Anterior cingulate cortex (tissue), 58 donors: Measurements from ENCODE around the gene SIM2.

ENCODE experiments used
- DNase-seq, 58 donors: peaks; one replicate each; lab custom pipeline; 2025; lab: John Stamatoyannopoulos, UW

The SIM2 gene

GRCh38 chr21:36756527-36756926 is 57.6 kb downstream of the SIM2 start:
- DNase-seq: peak in 9 of 58 donors; percentile 9 to 59 (median 19)

GRCh38 chr21:36757196-36757595 is 58.3 kb downstream of the SIM2 start:
- peak in 2 of 58 donors; percentile 14 to 17 for DNase-seq

DNA sequence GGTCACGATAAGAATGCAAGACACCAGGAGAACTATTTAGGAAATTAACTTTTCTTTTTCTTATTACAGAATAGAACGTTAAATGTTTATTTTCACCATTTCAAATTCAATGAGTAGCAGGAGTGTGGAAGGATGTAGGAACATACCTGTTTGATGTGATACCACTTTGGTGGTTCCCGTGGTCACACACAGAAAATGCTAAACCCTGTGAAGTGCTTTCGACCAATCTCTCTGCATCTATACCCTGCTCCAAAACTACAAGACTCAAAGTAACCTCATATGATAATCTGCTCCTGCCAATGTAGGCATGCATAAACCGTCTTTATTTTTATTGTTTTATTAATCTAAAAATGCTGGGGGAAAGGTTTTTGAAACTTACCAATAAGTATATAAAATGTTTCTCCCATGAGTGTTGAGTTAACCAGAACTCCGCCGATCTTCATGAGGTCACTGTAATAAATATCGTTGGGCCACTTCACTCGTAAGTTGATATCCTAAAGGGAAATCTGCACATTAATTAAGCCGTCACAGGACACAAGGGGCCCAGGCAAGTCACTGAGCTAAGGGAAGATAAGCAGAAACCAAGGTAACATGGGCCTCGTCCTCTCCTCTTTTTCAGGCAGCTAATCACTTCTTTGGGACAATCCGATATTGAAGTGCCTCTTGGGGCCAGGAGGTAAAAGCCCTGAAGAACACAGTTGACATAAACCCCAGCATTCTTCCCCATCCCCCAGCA is 60.6 kb downstream of the SIM2 start:
- no peak for DNase-seq

- DNase-seq: no peak
These were observed 62.8 kb downstream of the SIM2 start for GRCh38 chr21:36761685-36762084.

DNA sequence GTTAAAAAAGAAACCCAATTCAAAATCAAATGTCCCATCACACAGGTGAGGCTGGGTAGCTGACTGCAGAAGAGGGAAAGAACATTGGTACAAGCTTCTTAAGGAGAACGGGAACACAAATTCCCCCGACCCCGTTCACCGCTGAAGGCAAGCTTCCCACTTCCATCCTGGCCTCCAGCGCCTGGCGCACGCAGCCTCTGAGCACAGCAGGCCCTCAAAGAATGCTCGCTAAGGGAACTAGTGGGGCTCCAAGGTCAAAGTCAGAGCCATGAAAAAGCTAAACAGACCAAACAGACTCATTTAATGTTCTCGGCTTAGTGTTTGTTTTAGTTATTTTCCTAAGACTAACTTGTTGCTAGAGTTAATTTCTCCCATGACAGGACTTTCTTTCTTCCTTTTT is 63.7 kb downstream of the SIM2 start:
- DNase-seq: no peak

DNA sequence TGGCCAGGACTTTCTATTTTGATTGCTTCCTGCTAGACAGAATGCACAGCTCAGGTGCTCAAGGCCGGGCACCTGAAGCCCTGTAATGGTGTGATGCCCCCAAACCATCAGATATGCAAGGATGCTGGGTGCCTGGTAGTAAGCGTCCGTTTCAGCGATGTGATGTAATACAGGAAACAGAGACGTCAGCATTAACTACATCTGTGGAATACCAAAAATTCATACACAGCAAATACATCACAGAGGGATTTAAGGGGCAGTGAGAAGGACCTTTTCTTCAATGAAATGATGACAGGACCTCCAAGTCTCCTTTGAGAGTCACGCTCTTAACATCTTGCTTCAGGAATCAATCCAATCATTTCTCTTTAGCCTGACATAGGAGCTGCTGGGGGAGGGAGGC is 64.4 kb downstream of the SIM2 start:
- DNase-seq: no peak

DNA sequence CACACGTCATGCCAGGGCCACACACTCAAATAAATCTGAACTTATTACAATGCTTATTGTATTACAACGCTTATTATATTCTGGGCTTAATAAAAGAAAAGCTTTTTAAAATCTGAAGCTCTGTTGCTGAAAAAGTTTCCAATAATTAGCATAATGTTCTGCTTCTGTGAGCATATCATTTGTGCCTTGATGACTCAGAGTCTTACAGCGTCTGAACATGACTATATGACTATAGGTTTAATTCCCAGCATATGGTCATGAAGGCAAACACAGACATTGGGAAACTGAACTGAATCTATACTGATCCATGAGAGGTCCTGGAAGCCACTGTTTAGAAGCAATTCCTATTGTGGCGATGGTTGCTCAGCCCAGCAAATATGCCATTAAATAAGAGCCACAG is 66.3 kb downstream of the SIM2 start:
- no peak for DNase-seq

DNA sequence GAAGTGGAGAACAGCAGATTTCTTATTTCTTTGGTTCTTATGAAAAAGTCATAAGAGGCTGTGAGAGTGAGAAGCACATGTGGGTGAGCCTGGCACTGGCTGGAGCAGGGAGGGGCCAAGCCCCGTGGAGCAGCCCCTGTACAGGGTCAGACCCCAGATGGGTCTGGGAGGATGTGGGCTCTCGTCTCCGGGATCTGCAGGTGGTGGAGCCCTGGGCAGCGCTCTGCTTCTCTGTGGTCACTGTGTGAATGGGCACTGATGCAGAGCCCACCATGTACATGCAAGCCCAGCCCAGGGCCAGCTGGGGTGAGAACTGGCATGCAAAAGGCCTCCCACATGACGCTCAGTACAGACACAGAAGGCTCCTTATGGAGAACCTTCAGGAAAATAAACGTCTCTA is 67.6 kb downstream of the SIM2 start:
- peak in 1 of 58 donors; percentile 6 for DNase-seq

- no peak for DNase-seq
These were observed 68.2 kb downstream of the SIM2 start for GRCh38 chr21:36767096-36767495.

- peak in 19 of 58 donors; percentile 11 to 58 (median 34) for DNase-seq
These were observed 69.6 kb downstream of the SIM2 start for GRCh38 chr21:36768496-36768895.

DNA sequence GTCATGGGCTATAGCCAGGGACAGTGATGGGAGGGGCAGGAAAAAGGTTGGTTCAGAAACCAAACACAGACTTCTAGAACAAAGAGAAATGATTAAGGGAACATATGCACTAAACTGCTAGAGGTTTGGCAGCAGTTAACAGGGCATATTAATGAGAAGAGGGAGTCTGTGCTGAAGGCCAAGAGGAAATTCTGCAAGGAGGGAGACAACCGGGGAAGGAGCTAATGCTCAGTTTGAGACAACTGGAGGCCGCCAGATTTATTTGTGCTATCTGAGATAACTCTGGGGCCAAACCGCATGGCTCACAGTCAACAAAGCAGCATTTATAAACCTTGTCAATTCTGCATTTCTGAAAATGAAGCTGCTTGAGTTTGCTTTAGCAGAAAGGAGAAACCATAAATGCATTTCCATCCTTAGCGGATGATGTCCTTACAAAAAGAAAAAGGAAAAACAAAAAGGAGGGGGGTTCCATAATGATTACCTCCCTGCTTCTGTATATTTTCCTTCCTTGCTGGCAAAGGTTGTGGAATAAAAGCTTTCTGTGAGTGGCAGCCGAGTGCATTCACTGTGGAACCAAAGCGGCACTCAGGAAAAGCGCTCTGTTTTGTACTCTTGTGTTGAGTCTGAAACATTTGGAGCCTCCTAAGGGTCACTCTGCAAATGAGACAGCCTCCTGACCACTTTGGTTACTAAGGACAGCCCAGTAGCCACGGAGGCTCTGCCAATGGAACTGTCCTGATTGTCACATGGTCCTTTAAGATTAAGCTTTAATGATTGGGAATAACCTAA is 70.3 kb downstream of the SIM2 start:
- peak in 8 of 58 donors; percentile 12 to 43 (median 24) for DNase-seq

GRCh38 chr21:36773117-36773516 is 74.2 kb downstream of the SIM2 start:
- peak in 28 of 58 donors; percentile 4 to 72 (median 28) for DNase-seq

DNA sequence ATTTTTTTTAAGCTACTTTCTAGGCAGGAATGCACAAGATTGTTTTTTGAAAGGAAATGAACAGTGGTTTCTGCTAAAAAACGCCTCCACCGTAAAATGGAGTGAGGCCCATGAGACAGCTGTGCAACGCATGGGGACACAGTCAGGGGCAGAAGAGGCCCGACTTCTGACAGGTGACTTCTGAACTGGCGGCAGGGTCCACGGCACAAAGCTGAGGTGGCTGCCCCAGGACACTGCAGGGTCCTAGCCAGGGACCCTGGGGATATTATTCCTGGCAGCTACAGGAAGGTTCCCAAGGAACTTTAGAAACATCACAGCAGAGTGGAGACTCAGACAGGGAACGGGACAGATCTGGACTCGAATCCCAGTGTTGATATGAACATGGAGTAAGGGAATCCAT is 75.1 kb downstream of the SIM2 start:
- DNase-seq: no peak

DNA sequence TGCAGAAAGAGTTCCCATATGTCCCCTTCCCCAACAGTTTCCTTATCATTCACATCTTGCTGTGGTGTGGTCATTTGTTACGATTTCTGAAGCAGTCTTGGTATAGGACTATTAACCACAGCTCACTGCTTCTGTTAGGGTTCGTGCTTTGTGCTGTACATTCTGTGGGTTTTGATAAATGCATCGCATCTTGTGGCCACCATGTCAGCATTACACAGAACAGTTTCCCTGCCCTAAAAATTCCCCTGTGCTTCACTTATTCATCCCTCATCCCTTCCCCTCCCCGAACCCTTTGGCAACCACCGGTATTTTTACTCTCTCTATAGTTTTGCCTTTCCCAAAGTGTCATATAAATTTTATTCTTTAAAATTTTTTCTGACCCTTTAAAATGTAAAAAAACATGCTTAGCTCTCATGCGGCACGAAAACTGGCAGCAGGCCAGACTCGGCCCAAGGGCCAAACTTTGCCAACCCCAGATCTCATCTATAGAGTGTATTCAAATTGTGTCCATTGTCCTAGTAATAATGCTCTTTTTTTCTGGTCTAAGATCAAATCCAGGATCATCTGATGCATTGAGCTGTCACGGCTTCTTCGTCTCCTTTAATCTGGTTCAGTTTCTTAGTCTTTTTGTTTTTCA is 78.2 kb downstream of the SIM2 start:
- DNase-seq: peak in 5 of 58 donors; percentile 5 to 77 (median 18)

DNA sequence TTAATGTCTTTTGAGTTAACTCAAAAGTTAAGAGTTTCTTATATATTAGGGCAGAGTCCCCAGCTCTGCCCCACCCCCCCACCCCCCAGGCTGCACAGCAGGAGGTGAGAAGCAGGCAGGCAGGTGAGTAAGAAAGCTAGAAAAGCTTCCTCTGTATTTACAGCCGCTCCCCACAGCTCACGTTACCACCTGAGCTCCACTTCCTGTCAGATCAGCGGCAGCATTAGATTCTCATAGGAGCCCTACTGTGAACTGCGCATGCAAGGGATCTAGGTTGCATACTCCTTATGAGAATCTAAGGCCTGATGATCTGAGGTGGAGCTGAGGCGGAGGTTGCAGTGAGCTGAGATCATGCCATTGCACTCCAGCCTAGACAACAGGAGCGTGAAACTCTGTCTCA is 81.9 kb downstream of the SIM2 start:
- no peak for DNase-seq

GRCh38 chr21:36783612-36784374 is 84.9 kb downstream of the SIM2 start:
- no peak for DNase-seq

DNA sequence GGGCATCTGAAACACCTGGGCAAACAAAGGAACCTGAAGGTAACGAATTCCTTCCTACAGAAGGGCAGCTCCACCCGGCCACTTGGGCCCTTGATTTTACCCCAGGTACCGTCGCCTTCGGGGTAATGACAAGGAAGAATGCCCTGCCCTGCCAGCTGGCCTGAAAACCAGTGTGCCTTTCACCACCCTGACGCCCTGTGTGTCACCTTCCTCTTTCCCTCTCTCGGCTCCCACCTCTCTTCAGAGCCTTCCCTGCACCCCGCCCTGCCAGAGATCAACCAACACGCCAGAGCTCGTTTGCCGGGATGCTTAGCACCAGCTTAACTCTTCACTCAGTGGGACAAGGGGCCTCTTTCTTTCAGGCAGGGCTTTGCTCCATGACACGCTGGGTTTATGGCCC is 86.0 kb downstream of the SIM2 start:
- DNase-seq: no peak

GRCh38 chr21:36785615-36786014 is 86.7 kb downstream of the SIM2 start:
- no peak for DNase-seq

- no peak for DNase-seq
These were observed 87.3 kb downstream of the SIM2 start for GRCh38 chr21:36786186-36786585.

GRCh38 chr21:36788120-36788638 is 89.3 kb downstream of the SIM2 start:
- DNase-seq: no peak
